Activated CD4-positive, alpha-beta T cell treated with anti-CD3 and anti-CD28 coated beads for 36 hours (primary cell): ENCODE data around the gene P2RY6. TPM values are rescaled to one million over a fixed set of nuclear protein-coding genes. Genes with fewer than 3 reads are reported as not detected.
A peak's percentile ranks its signal among the peaks of the same experiment; 100 is the strongest.

Source experiments
- ATAC-seq: fragments of 200-7000 bp; cut with Tn5 transposase; one replicate; pipeline ENCODE4 v1.10.0; 2021; ENCODE audit warnings: mild to moderate bottlenecking, moderate library complexity
- CTCF ChIA-PET: fragments of 350-600 bp; sonication (Branson Sonifier 250); formaldehyde crosslinking; loops from one replicate; lab custom pipeline; 2021; ENCODE audit warnings: antibody characterized with exemption; lab: Charles Lee
- POLR2A ChIA-PET: fragments of 350-600 bp; sonication (Branson Sonifier 250); formaldehyde crosslinking; loops from one replicate; lab custom pipeline; 2021; ENCODE audit warnings: antibody characterized with exemption, inconsistent platforms; lab: Charles Lee
- DNase-seq: peaks from one replicate; pipeline ENCODE4 v3.0.0-alpha.2; 2020
- H3K27ac Mint-ChIP-seq: one replicate; pipeline ENCODE4 v1.8.0; 2021; ENCODE audit warnings: mixed read lengths
- H3K27me3 Mint-ChIP-seq: one replicate; pipeline ENCODE4 v1.8.0; 2021; ENCODE audit warnings: mixed read lengths
- H3K36me3 Mint-ChIP-seq: one replicate; pipeline ENCODE4 v1.8.0; 2021; ENCODE audit warnings: low read depth, mixed read lengths
- H3K4me1 Mint-ChIP-seq: one replicate; pipeline ENCODE4 v1.8.0; 2021; ENCODE audit warnings: mixed read lengths
- H3K4me3 Mint-ChIP-seq: one replicate; pipeline ENCODE4 v1.8.0; 2021; ENCODE audit warnings: mild to moderate bottlenecking, moderate library complexity, mixed read lengths
- H3K9me3 Mint-ChIP-seq: one replicate; pipeline ENCODE4 v1.8.0; 2021; ENCODE audit warnings: low read depth, mixed read lengths
- intact Hi-C, 2 experiments: fragments of 100-400 bp; cut with DNase I in 1 of 2; cut with micrococcal nuclease in 1 of 2; formaldehyde crosslinking; loops; one replicate each; pipeline versions ENCODE4 v1.14.2 to v1.15.1; 2022 to 2024; cut with DNase I, micrococcal nuclease
- total RNA-seq, 2 experiments: library from RNA; stranded (reverse); gene quantifications; one replicate each; pipeline ENCODE4 v1.2.3, GENCODE V29; 2021

Gene P2RY6
- total RNA-seq, 2 experiments from 2014 or later = not detected

DNA sequence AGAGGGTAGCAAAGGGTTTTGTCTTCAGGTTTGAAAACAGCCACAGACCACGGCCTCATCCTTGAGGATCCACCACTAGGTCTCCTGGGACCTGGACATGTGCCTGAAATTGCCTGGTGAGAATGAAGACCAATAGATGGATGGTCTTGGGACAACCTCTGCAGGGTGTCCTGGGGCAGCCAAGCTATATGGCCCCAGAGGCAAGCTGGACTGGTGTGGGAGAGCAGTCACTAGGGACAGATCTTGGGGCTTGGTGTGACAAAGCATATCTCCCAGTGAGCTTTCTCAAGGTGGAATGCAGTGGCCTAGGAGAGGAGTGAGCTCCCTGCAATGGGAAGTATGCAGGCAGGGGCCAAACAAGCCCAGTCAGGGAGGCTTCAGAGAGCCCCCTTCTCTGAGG is 13.6 kb downstream of the P2RY6 start:
- ChIA-PET CTCF (interaction anchor here (0.6 to 4.4 kb wide), 4 partner anchors 12 to 194 kb away, joined by 3 to 14 read pairs (median 5); no protein-coding TSS in a partner anchor), POLR2A (no interaction called here)
- intact Hi-C loops = no loop called here
- H3K27me3 Mint-ChIP-seq = no peaks in the 10 kb centered on the region
- ATAC-seq (no peak), DNase-seq (no peak)
- no peak overlapping the region for H3K4me3 Mint-ChIP-seq
- H3K4me1 Mint-ChIP-seq = peaks cover 6% of the 10 kb centered on the region
- no peaks in the 10 kb centered on the region for H3K36me3 Mint-ChIP-seq
- H3K27ac Mint-ChIP-seq = no peak overlapping the region
- H3K9me3 Mint-ChIP-seq = no peaks in the 10 kb centered on the region

DNA sequence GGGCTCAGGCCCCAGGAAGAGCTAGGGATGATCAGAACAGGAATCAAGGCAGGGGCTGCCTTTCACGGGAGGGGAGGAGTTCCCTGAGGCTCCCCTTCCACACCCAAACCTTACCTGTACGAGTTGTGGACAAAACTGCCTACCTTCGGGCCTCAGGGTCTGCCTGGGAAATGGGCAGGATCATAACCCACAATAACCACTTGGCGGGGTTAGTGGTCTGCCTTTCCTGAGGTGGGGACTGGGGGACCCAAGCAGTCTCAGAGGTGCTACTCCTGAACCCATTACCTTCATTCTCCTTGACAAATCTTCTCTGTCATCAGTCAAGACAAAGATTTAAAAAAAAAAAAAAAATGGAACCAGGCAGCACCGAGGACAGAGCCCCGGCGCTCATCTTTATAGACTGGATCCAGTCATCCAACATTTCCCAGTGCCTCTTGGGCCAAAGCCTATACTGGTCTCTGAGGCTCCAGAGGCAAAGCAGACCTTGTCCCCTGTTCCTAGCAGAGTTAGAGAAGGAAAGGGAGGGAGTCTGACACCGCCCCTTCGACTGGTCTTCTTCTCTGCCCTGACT is 14.2 kb downstream of the P2RY6 start:
- Mint-ChIP-seq H3K4me3 (no peak overlapping the region), H3K4me1 (peaks cover 6% of the 10 kb centered on the region), H3K27me3 (no peaks in the 10 kb centered on the region), H3K9me3 (no peaks in the 10 kb centered on the region), H3K27ac (no peak overlapping the region), H3K36me3 (no peaks in the 10 kb centered on the region)
- intact Hi-C loops = no loop called here
- no peak for DNase-seq
- ChIA-PET CTCF (interaction anchor here (1.0 to 4.4 kb wide), 4 partner anchors 9 to 102 kb away, joined by 3 to 14 read pairs (median 3); no protein-coding TSS in a partner anchor), POLR2A (no interaction called here)
- ATAC-seq = no peak

- Mint-ChIP-seq H3K27ac (no peak overlapping the region), H3K4me1 (peaks cover 6% of the 10 kb centered on the region), H3K36me3 (no peaks in the 10 kb centered on the region), H3K9me3 (no peaks in the 10 kb centered on the region), H3K4me3 (no peak overlapping the region), H3K27me3 (no peaks in the 10 kb centered on the region)
- ChIA-PET CTCF (interaction anchor here (0.6 to 4.4 kb wide), 11 partner anchors 7 to 767 kb away, joined by 3 to 15 read pairs (median 3); partner anchors contain the start of gene ARHGEF17), POLR2A (no interaction called here)
- ATAC-seq (no peak), DNase-seq (no peak)
- intact Hi-C loops = no loop called here
Observed at GRCh38 chr11:73287400-73288101, 15.4 kb downstream of the P2RY6 start.

DNA sequence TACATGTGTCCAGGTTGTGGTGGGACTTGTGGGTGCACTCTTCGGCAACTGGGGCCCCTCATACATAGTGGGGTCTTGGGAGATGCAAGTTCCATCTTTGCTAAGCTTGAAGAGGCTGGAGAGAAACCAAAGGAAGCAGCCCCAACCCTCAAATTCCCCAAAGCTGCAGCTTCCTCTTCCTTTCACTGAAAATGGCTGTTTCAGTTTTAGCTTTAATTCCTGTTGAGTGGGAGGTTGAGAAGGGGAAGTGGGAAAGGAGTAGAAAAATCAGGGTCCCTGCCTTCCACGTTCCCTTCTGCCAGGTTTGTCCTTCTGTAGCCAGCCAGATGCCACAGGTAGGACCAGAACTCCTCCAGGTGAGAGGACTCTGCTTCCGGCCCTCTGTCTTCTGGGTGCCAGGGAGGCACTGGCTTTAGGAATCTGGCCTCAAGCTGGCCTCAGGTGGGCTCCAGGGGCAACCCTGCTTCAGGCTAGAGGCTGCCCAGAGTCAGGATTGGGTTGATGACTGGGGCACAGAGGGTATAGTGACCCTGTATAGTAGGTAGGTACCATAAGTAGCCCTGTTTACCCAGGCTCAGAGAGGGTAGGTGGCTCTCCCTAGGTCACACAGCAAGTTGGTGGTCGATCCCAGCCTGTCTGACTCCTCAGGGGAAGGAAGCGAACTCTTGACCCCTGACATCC is 16.2 kb downstream of the P2RY6 start:
- H3K27ac Mint-ChIP-seq = no peak overlapping the region
- DNase-seq = no peak
- POLR2A ChIA-PET = no interaction called here
- H3K36me3 Mint-ChIP-seq = no peaks in the 10 kb centered on the region
- H3K9me3 Mint-ChIP-seq = no peaks in the 10 kb centered on the region
- H3K27me3 Mint-ChIP-seq = no peaks in the 10 kb centered on the region
- H3K4me1 Mint-ChIP-seq = peaks cover 6% of the 10 kb centered on the region
- no peak overlapping the region for H3K4me3 Mint-ChIP-seq
- intact Hi-C loops = no loop called here
- CTCF ChIA-PET = interaction anchor here (0.7 to 4.4 kb wide), 6 partner anchors 9 to 150 kb away, joined by 3 to 15 read pairs (median 4); partner anchors contain the start of gene ARHGEF17
- ATAC-seq = peak; percentile 17

GRCh38 chr11:73288873-73289707 is 17.0 kb downstream of the P2RY6 start:
- H3K4me3 Mint-ChIP-seq = no peak overlapping the region
- POLR2A ChIA-PET = no interaction called here
- intact Hi-C loops = loop anchor here (1.0 kb wide), 1 partner anchor 104 kb away; no protein-coding TSS in a partner anchor

DNA sequence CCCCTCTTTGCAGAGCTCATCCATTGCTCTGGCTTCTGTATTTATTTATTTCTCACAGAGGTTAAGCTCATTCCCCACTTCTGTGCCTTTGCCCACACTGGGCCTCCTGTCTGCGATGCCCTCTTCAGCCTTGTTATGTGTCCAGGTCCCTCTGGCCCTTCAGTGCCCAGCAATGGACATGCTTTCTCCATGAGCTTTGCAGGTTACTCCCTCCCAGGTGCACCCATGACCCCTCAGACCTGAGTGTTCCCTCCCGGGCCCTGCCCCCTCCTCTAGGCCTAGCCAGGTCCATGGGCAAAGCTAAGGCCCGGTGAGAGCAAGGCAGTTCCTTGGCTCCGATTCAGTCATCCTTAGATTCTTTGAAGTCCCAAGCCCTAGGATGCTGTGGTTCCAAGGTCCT is 18.4 kb downstream of the P2RY6 start:
- ChIA-PET CTCF (interaction anchor here (1.3 to 2.8 kb wide), 5 partner anchors 9 to 460 kb away, joined by 3 to 11 read pairs (median 5); partner anchors contain the start of gene ARHGEF17), POLR2A (no interaction called here)
- ATAC-seq (no peak), DNase-seq (no peak)
- Mint-ChIP-seq H3K27me3 (no peaks in the 10 kb centered on the region), H3K36me3 (no peaks in the 10 kb centered on the region), H3K4me1 (peaks cover 7% of the 10 kb centered on the region), H3K9me3 (no peaks in the 10 kb centered on the region), H3K4me3 (no peak overlapping the region), H3K27ac (no peak overlapping the region)
- intact Hi-C loops = no loop called here

More at GRCh38 chr11:73288873-73289707, 17.0 kb downstream of the P2RY6 start:
- H3K4me1 Mint-ChIP-seq = peaks cover 6% of the 10 kb centered on the region
- no peaks in the 10 kb centered on the region for H3K27me3 Mint-ChIP-seq
- no peaks in the 10 kb centered on the region for H3K9me3 Mint-ChIP-seq
- no peak overlapping the region for H3K27ac Mint-ChIP-seq
- peak; percentile 86 for ATAC-seq
- CTCF ChIA-PET = interaction anchor here (0.7 to 4.4 kb wide), 12 partner anchors 8 to 818 kb away, joined by 3 to 15 read pairs (median 4); partner anchors contain the start of gene ARHGEF17
- no peaks in the 10 kb centered on the region for H3K36me3 Mint-ChIP-seq
- peak; percentile 75 for DNase-seq

- CTCF ChIA-PET = interaction anchor here (0.7 to 2.8 kb wide), 6 partner anchors 11 to 44 kb away, joined by 3 to 12 read pairs (median 4); partner anchors contain the start of gene ARHGEF17
- ATAC-seq = no peak
- H3K36me3 Mint-ChIP-seq = no peaks in the 10 kb centered on the region
- DNase-seq = no peak
- intact Hi-C loops = no loop called here
- H3K9me3 Mint-ChIP-seq = no peaks in the 10 kb centered on the region
- no peak overlapping the region for H3K4me3 Mint-ChIP-seq
- peaks cover 7% of the 10 kb centered on the region for H3K4me1 Mint-ChIP-seq
- POLR2A ChIA-PET = no interaction called here
- no peak overlapping the region for H3K27ac Mint-ChIP-seq
- H3K27me3 Mint-ChIP-seq = no peaks in the 10 kb centered on the region
Observed at GRCh38 chr11:73291196-73291595, 19.1 kb downstream of the P2RY6 start.

- CTCF ChIA-PET = interaction anchor here (0.5 to 2.8 kb wide), 9 partner anchors 10 to 451 kb away, joined by 3 to 12 read pairs (median 4); partner anchors contain the start of gene ARHGEF17
- intact Hi-C loops = no loop called here
- POLR2A ChIA-PET = interaction anchor here (0.6 kb wide), 1 partner anchor 12 kb away, joined by 4 read pairs; no protein-coding TSS in a partner anchor
- ATAC-seq (no peak), DNase-seq (no peak)
- no peaks in the 10 kb centered on the region for H3K27me3 Mint-ChIP-seq
- no peaks in the 10 kb centered on the region for H3K36me3 Mint-ChIP-seq
- no peak overlapping the region for H3K27ac Mint-ChIP-seq
- no peak overlapping the region for H3K4me3 Mint-ChIP-seq
- H3K9me3 Mint-ChIP-seq = no peaks in the 10 kb centered on the region
- peaks cover 7% of the 10 kb centered on the region for H3K4me1 Mint-ChIP-seq
Observed at GRCh38 chr11:73291781-73292524, 19.8 kb downstream of the P2RY6 start.

- H3K4me1 Mint-ChIP-seq = peaks cover 7% of the 10 kb centered on the region
- no peaks in the 10 kb centered on the region for H3K27me3 Mint-ChIP-seq
- POLR2A ChIA-PET = interaction anchor here (0.6 kb wide), 1 partner anchor 12 kb away, joined by 4 read pairs; no protein-coding TSS in a partner anchor
- intact Hi-C loops = no loop called here
- H3K4me3 Mint-ChIP-seq = no peak overlapping the region
- H3K9me3 Mint-ChIP-seq = no peaks in the 10 kb centered on the region
- no peak for ATAC-seq
- H3K36me3 Mint-ChIP-seq = no peaks in the 10 kb centered on the region
- CTCF ChIA-PET = interaction anchor here (0.7 to 2.7 kb wide), 7 partner anchors 12 to 106 kb away, joined by 3 to 12 read pairs (median 3); partner anchors contain the start of gene ARHGEF17
- DNase-seq = no peak
- H3K27ac Mint-ChIP-seq = no peak overlapping the region
Observed at GRCh38 chr11:73292525-73292894, 20.4 kb downstream of the P2RY6 start.

DNA sequence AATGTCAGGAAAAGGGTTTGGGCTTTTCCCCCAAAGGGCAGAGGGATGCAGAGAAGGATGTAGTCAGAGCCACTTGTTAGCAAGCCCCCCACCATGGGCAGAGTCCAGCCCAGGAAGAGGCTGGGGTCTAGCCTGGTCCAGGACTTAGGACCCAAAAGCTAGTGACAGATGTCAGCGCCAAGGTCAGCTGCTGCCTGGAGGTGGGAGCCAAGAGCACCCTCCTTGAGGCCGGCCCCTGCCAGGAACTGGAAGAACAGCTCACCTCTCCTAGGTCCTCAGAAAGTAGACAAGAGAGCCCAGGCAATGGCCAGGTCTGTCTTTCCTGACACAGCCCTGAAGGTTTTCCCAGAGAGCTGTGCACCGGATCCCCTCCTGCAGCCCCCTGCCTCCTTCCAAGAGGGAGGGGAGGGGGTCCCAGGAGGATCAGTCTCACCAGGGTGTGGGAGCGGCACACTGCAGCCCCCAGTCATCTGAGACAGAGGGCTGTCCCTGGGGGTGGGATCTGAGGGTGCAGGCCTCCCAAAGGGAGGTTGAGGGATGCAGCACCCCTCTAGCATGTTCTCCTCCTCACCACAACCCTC is 21.3 kb downstream of the P2RY6 start:
- Mint-ChIP-seq H3K4me3 (no peak overlapping the region), H3K4me1 (peaks cover 7% of the 10 kb centered on the region), H3K27ac (no peak overlapping the region), H3K9me3 (no peaks in the 10 kb centered on the region), H3K27me3 (no peaks in the 10 kb centered on the region), H3K36me3 (no peaks in the 10 kb centered on the region)
- intact Hi-C loops = no loop called here
- ChIA-PET CTCF (interaction anchor here (0.6 to 4.2 kb wide), 6 partner anchors 13 to 1043 kb away, joined by 3 to 20 read pairs (median 5); partner anchors contain the start of gene ARHGEF17), POLR2A (interaction anchor here (0.6 kb wide), 1 partner anchor 193 kb away, joined by 11 read pairs; no protein-coding TSS in a partner anchor)
- ATAC-seq (no peak), DNase-seq (no peak)
